Fibroblast of skin of left quadriceps (primary cell): ENCODE results near the gene MAGI3.

ENCODE experiments used
- DNase-seq, 2 experiments: peaks; one replicate each; pipeline ENCODE4 v3.0.0-alpha.2; 2013; ENCODE audit warnings: low read depth in 2 of 2

Gene MAGI3

GRCh38 chr1:113389953-113390834, at the start of gene MAGI3:
Gene MAGI3, plus strand, starts transcription at chr1:113390515. Its CDS starts 519 bp downstream, at chr1:113391034.
- peak; percentile 98 for DNase-seq

GRCh38 chr1:113353580-113353979, 36.7 kb upstream of the MAGI3 start:
- DNase-seq: no peak

DNA sequence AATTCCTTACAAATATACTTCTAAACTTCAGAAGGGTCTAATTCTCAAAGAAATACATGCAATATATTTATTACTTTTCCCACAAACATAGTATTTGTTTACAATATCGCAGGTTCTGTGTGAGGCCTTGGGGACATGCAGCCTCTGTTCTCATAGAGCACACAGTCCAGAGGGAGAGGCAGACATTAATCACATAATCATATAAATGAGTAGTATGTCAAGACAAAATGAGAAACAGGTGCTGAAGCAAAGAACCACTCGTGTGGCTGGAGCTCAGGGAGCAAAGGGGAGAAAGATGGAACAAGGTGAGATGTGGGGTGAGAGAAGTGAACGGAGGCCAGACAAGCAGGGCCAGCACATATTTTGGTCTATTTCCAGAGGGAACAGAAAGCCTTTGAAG, 26.4 kb upstream of the MAGI3 start:
- no peak for DNase-seq

- no peak for DNase-seq
Observed at GRCh38 chr1:113369040-113369439, 21.3 kb upstream of the MAGI3 start.

- no peak for DNase-seq
Observed at GRCh38 chr1:113369699-113370098, 20.6 kb upstream of the MAGI3 start.

GRCh38 chr1:113370868-113371267, 19.4 kb upstream of the MAGI3 start:
- no peak for DNase-seq

DNA sequence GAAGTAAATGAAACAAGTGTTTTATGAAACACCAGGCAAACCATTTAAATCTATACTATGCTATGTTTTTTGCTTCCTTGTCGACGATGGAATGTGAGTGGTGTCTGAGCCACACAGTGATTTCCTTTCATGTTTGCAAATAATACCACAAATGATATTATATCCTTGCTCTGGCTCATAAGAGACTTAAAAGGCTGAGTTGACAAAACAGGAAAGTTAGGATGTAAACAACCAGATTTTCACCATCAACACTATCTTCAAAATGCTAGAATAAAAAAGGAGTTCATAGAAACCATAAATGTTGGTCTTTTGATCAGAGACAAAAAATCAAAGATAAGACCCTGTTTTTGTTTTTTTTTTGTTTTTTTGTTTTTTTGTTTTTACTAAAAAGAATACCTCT, 17.8 kb upstream of the MAGI3 start:
- no peak for DNase-seq

GRCh38 chr1:113373644-113374043, 16.7 kb upstream of the MAGI3 start:
- DNase-seq: no peak

- DNase-seq: no peak
Observed at GRCh38 chr1:113375878-113376277, 14.4 kb upstream of the MAGI3 start.

DNA sequence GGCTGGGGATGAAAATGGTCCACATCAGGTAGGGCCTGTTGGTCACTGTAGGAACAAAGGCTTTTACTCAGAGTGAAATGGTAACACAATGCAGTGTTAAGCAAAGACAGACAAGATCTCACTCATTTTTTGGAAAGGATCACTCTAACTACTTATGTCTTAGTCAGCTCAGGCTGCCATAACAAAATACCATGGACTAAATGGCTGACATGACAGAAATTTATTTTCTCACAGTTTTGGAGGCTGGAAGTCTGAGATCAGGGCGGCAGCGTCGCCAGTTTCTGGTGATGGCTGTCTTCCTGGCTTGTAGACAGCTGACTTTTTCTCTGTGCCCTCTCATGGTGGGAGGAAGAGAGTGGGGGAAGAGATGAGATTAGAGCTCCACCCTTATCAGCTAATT, 10.2 kb upstream of the MAGI3 start:
- no peak for DNase-seq

DNA sequence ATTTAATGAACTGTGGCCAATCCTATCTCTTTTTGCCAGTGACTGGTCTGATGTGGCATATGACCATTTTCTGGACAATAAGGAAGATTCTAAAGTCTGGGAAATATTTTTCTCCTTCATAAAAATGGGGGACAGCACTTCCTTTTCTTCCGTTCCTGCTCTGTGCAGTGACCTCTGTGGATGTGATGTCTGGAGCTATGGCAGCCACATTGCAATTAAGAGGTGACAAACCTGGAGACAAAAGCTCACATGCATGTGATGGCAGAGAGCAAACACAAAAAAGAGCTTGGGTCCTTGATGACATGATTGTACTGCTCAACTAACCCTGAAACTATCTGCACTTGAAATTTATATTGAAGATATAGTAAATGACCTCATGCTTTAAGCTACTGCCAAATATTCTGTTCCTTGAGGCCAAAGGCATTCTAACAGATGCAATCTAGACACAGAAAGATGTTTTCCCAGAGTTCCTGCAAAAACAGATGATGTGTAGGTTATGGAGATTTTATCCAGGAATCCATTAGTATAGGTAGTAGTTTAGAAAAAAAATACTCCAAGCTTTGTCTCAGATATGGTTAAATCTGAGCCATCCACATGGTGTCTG, 2.2 kb upstream of the MAGI3 start:
- no peak for DNase-seq

DNA sequence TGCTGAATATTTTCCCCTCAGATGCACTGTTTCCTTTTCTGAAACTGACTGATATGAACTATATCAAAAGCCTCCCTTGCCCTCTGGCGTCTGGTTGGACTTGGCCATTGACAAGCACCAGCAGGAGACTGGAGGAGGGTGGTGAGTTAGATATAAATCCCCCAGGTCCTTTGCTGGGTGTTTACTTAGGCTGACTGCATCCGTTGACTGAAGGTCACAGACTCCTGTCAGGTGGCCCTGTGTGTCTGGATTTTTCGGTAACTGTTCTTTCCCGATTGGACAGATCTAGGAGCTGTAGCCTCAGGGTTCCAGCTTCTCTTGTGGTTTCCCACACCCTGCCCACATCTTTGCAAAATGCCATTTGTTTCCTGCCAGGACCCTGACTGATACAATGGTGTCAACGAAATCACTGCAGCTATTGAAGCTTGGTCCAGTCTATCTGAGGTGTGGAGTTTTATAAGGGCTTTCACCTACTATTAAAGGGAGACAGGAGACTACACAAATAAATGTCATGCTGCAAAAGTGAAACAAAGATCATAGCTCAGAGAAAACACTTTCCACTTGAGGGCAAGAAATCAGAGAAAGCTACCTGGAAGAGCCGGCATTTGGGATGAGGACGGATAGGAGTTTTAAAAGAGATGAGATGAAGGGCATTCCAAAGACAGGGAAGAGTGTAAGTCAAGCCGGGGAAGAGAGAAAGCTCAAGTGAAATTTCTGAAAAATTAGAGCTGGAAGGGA, 1.5 kb upstream of the MAGI3 start:
- no peak for DNase-seq

DNA sequence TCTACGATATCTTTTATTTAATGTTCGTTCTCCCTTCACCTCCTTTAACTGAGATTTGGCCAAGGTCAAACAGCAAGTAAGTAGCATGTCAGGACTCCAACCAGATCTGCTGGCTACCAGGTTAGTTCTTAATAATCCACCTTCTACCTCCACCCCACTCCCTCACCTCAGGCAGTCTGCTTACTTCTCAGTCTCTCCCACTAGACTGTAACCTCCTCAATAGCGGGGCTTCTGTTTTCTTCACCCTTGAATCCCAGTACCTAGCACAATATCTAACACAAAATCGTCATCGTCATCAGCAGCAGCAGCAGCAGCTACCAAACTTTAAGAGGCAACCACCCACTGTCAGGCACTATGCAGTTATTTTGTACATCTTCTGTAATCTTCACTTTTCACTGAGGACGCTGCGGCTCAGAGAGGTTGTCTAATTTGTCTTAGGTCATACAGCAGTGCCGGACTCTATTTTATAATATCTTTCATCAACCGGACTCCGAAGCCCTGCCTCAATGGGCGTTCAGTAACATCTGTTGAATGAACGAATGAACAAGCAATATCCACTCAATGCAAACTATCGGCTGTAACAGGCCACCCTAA, 859 bp upstream of the MAGI3 start:
- DNase-seq: no peak

- no peak for DNase-seq
Observed at GRCh38 chr1:113390871-113391648, 745 bp downstream of the MAGI3 start.

- DNase-seq: no peak
Observed at GRCh38 chr1:113391649-113392271, 1.4 kb downstream of the MAGI3 start.

DNA sequence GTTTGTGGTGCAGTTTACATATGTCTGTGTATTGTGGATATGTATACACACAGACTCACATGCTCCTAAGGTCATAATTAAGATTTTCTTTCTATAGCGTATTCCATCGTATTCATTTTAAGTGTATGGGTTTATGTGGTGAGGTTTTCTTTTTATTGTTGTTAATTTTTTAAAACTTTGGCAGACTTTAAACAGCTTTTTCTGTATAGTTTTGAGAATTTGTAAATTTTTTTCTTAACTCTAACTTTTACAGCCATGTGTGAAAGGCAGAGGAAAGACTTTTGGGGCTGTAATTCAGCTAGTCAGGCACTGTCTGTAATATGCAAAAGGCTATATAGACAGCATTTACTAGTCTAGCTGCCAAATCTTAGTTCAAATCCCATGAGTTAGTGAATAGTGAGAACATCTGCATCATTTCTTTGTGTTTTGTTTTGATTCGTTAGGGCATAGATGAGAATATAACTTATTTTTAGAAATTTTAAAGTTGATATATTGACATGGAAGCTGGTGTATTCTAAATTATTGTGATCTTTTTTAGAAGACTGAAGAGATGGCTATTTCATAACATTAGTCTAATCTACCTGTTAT, 2.3 kb downstream of the MAGI3 start:
- DNase-seq: no peak

GRCh38 chr1:113394043-113394862, 3.9 kb downstream of the MAGI3 start:
- DNase-seq: no peak

DNA sequence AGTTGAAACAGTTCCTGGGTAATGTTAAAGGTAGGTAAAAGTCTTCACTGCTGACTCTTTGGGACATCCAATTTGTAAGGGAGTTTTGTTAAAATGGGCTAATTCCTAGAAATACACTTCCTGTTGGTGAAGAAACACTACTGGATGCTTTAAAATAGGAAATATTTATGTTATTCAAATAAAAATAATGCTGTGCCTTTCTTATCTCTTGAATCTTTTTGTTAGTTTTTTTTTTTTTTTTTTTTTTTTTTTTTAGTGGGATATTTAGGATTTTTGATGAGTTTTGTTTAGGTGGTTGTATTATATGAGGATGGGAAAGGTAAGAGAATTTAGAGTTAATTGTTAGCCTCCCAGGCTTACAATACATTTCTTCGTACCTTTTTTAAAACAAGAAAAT, 4.5 kb downstream of the MAGI3 start:
- DNase-seq: no peak

DNA sequence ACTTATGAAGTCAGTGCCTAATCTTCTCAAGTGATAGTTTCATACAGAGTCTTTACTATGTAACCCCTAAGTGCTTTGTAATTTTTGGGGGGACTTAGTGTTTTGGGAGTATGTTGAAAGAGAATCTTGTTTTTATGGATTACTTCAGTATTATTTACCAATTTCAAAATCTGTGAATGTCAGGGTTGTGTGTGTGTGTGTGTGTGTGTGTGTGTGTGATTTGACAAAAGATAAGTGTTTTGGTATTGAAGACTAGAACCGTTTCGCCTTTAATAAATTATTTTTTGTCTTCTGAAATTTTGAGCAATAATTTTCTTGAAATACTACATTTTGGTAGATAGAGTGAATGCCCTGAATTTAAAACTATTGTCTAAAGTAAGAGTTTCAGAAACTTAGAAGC, 5.8 kb downstream of the MAGI3 start:
- DNase-seq: no peak

DNA sequence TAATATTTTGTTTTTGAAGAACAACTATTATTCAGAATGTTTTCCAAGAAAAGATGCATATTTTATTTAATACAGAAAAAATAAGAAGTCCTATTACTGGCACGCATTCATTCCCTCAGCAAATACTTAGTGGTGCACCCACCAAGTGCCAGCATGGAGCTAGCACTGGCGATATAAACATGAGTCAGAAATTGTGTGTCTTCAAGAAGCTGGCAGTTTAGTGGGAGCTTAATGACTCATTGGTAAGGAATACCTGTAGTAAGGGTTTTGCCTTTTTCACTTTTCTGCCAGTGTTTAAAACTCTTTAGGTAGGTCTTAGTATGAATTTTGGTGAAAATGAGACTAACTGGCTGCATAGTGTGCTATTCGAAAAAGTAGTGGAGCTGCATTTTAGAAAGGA, 6.3 kb downstream of the MAGI3 start:
- DNase-seq: peak in 1 of 2 experiments; percentile 12
